Umbilical cord (tissue), 2 donors: Measurements from ENCODE around the gene SH3D21. TPM values are rescaled to one million over a fixed set of nuclear protein-coding genes. Genes with fewer than 3 reads are reported as not detected.

Experiments used
- DNase-seq: peaks from one replicate; pipeline ENCODE4 v3.0.0-alpha.2; 2015; ENCODE audit warnings: low spot score
- total RNA-seq: library from RNA; depleted of rRNA; stranded (reverse); fragments of >200 nt; gene quantifications from one replicate; pipeline ENCODE4 v1.2.3, GENCODE V29; 2014; ENCODE audit warnings: low replicate concordance; ENCODE audit not compliant: insufficient read depth

Gene SH3D21
- total RNA-seq, result 11.3 TPM

DNA sequence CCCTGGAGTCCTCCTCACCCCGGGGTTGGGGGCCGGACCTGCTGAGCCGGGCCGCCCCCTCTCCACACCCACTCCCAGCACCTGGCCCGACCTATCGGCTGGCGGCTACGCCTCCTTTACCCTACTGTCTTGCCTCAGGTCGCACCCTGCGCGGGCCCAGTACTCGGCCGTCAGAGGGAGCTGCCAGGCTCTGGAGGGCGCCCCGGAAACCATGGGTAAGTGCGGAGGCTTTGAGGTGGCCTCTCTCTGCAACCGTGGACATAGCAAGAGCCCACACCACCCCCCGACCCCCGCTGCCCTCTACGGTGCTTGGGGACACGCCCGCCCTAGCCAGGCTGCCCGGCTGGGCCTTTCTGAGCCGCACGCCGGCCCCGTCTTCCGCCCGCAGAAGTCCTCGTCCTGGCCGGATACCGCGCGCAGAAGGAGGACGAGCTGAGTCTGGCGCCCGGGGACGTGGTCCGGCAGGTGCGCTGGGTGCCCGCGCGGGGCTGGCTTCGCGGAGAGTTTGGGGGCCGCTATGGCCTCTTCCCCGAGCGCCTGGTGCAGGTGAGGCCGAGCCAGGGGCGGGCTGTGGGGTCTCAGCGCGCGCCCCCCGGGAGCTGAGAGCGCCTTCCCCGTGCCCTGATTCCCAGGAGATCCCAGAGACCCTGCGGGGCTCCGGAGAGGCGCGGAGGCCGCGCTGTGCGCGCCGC, at the start of gene SH3D21:
Gene SH3D21 (plus strand): TSS at position 159 of the 692 bp plus-strand sequence. CDS start 53 bp downstream, at position 212.
- DNase-seq, result peak; percentile 57

DNA sequence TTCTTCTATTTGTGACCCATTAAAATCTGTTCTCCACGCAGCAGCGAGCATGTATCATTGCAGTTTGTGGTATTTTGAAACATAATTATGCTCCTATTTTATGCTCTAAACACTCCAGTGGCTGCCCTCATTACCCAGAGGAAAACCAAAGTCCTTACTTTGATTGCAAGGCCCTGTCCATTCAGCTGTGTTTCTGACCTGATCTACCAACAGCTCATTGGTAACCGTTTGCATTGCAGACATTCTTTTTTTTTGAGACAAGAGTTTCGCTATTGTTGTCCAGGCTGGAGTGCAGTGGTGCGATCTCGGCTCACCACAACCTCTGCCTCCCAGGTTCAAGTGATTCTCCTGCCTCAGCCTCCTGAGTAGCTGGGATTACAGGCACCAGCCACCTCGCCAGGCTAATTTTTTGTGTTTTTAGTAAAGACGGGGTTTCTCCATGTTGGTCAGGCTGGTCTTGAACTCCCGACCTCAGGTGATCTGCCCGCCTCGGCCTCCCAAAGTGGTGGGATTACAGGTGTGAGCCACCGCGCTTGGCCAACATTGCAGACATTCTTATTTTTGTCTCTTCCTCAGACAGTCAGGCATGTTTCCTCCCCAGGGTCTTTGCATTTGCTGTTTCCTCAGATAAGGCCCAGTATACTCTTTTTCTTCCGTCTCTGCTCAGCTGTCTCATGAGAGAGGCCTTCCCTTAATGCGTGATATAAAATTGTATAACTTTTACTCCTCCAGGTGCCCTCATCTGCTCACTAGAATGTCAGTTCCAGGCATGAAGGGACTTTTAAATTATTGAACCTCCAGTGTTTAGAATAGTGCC, 49.4 kb upstream of the SH3D21 start:
- DNase-seq, result no peak

DNA sequence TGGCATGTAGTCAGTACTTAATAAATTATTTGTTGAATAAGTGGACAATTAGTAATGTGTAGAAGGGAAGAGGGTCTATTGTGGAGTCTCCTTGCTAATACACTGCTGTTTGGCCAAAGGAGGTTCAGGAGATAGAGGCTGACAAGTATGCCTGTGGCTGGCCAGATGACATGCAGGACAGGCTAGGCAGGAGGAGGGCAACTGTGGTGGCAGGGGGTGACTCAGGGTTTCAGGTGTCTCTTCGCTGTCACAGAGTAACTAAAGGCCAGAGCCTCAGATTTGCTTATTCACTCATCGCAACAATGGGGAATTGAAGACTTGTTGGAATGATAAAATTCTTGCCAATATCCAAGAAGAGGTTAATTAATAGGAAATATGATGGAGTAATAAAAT, 48.8 kb upstream of the SH3D21 start:
- DNase-seq, result no peak

DNA sequence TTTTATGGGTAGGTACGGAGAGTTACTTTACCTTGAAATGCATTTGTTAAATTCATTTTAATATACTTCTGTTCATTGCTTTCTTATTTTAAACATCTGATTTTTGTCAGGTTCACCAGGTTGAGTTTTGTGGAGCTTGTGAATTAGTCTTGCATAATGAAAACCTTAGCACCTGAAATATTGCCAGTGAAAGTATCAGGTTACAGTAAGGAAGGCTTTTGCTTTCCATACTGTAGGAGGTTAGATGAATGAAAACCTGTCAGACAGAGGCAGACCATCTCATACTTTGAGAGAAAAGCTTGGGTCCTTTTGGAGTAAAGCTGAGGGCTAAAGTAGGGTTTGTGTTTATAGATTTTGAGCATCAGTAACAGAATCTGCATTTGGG, 47.2 kb upstream of the SH3D21 start:
- no peak for DNase-seq

DNA sequence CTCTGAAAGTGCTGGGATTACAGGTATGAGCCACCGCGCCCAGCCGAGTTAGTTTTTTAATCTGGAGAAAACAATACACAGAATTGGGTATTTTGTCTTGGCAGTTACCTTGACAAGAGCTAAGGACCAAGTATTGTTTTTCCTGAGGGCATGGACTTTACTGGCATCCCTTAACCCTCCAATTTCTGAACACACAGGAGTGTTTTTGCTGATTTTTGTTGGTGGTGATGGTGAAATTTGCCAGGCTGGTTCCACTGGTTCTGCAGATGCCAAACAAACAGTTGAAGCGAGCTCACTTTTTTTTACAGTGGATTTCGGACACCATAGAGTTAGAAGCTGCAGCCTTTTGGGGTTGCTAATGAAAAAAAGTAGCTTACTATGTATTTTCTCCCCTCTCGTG, 37.2 kb upstream of the SH3D21 start:
- no peak for DNase-seq

DNA sequence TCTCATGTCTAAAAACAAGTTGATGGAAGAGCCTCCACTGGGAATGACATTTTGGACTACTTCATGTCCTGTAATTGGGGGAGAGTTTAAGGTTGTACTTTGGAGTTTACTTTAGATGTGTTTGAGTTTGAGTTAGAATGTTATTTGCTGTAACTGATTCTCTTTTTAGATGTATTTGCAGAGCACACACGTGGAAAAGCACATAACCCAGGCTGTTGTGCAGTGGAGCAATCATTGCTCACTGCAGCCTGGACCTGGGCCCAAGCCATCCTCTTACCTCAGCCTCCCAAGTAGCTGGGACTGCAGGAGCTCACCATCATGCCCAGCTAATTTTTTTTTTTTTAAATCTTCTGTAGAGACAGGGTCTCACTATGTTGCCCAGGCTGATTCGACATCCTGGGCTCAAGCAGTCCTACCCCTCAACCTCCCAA, 36.7 kb upstream of the SH3D21 start:
- no peak for DNase-seq

DNA sequence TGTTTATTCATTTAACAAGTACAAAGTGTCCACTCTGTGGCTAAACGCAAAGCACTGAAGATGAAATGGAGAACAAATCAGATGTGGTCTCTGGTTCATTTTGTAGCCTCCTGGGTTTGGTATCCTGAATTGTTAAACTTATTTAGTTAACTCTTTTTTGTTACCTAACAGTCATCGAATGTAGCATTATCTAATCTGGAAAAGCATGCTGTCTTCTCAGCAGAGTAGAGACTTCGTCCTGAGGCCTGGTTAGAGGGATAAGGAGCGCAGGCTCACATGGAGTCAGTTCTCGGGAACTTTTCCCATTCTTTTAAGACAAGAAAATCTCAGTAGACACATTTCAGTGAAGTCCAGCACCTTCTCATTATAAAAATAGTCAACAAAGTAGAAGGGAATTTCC, 33.1 kb upstream of the SH3D21 start:
- peak; percentile 18 for DNase-seq

DNA sequence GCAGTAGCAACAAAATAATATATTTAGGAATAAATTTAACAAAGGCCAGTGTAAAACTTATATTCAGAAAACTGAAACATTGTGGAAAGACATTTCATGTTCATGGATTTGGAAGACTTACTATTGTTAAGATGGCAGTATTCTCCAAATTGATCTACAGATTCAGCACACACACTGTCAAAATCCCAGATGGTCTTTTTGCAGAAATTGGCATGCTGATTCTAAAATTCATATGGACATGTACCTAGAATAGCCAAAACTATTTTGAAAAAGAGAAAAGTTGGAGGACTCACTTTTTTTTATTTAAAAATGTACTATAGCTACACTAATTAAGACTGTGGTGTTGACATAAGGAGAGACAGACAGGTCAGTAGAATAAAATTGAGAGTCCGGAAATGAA, 32.0 kb upstream of the SH3D21 start:
- no peak for DNase-seq

DNA sequence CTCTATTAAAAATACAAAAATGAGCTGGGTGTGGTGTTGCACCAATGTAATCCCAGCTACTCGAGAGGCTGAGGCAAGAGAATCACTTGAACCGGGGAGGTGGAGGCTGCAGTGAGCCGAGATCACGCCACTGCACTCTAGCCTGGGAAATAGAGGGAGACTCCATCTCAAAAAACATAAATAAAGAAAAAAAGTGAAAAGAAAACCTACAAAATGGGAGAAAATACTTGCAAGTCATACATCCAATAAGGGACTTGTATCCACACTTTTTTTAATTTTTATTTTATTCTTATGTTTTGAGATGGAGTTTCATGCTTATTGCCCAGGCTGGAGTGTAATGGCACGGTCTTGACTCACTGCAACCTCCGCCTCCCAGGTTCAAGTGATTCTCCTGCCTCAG, 29.5 kb upstream of the SH3D21 start:
- no peak for DNase-seq

DNA sequence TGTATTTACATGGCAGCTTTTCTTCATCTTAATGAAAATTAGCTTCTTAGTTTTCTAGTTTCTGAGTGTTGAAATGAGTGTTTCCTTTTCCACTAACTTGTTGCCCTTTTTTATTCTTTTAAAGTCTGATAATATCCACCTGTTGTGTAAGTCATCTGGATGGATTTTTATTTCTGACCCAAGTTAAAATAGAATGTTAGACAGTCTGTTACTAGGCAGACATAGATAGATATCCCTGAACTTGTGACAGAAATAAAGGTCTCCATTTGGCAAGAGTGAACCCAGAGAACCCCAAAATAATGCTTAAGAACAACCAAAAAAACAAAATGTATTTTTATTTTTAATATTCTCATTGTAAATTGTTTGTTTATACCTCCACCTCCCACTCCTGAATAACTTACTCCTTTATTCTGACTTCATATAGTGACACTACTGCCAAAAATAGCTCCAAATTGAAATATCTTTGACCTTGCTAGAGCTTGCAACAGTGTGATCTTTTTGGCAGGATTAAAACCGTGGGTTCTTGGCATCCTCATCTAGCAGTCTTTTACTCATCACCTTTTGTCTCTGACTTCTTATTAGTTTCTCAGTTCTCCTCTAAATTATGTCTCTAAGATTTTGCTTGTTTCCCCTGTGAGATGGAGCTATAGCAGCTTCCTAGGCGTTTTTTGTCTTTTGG, 26.9 kb upstream of the SH3D21 start:
- DNase-seq, result no peak

DNA sequence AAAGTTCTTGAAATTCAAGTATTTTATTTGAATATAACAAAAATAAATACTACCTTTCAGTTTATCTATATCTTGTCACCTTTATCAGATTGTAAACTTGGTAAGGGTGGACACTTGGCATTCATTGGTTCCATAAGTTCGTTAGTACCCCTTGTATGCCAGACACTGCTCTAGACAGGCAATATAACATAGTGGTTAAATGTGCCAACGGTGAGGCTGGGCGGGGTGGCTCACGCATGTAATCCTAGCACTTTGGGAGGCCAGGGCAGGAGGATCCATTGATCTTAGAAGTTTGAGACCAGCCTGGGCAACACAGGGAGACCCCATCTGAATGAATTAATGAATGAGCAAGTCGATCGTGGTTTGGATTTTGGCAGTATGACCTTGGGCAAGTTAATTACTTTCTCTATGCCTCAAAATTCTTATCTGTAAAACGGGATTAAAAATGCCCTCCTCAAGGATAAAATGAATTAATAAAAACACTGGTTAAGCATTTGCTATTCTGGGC, 26.3 kb upstream of the SH3D21 start:
- no peak for DNase-seq

DNA sequence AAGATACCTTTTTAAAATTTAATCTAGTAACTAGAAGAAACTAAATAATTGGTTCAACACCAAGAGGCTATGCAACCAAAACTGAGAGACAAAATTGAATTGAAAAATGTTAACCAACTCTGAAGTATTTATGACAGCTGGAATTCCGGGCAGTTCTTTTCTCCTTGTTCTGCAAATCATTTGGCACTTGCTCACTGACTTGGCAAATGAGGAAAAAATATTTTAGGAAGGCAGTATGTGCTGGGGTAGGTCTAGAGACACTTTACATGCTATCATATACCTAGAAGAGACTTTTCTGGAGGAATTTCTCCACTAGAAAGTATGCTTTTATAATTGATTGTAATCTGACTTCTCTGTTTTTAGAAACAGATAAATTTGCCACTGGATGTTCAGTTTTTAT, 22.1 kb upstream of the SH3D21 start:
- no peak for DNase-seq

DNA sequence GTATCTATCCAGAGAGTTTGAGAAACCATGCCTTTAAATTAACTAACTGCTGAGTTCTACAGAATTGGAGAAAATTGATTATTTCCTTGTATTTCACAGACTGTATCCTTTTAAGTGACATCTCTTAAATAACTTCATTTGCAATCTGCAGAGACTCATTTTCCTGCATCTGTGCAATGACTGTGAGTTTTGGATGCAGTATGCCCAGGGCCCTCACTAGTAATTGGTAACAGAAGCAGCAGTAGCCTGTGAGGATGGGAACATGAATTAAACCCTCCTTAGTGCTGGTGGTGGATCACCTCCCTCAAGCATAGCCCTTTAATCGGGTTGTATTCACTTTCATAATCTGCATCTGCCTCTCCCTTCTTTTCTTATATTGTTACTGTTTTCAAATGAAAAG, 21.7 kb upstream of the SH3D21 start:
- DNase-seq, result no peak

DNA sequence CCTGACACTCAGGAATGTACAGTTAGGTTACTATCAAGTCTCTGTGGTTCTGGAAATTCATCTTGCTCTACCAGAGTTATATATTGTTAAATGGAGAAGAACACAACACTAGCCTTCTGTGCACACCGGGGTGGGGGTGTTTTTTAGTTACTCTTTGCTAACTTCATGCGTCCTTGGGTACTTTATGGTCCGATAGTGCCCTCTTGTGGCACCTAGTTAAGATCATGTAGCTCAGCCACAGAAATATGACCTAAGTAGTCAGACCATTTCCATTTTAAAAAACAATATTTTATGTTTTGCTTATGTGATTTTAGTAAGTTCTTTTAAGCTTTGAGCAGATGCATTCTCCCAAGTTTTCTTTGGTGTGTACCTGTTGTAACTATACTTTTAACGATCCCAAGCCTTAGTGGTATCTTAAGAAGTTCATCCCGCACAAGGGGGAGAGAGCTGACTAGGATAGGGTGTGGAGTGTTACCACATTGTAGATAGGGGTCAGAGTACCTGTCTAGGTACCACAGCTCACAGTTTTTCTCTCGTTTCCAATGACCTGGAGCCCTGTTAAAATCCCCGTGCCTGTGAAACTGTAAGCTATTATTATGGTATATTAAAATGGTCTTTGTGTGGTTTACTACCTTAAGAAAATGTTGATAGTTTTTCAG, 20.6 kb upstream of the SH3D21 start:
- peak; percentile 83 for DNase-seq

DNA sequence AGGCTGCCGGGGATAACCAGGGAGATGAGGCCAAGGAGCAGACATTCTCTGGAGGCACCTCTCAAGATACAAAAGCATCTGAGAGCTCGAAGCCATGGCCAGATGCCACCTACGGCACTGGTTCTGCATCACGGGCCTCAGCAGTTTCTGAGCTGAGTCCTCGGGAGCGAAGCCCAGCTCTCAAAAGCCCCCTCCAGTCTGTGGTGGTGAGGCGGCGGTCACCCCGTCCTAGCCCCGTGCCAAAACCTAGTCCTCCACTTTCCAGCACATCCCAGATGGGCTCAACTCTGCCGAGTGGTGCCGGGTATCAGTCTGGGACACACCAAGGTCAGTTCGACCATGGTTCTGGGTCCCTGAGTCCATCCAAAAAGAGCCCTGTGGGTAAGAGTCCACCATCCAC, 19.4 kb upstream of the SH3D21 start:
- no peak for DNase-seq

DNA sequence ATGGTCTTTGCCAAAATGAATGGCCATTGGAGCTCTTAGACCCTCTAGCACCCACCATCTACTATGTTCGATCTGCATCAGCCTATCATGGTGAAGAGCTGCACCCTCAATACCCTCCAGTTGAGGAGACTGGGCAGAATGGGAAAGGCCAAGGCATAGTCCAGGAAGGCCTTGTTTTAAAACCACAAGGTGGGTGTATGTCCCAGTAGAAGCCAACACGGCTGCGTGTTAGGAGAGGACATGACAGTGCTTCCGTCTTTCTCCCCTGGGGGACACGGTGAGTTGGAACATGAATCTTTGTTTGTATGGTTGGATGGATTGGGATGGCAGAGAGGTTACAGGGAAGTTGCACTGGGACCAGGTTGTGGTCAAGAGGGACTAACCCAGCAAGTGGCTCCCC, 18.6 kb upstream of the SH3D21 start:
- no peak for DNase-seq

DNA sequence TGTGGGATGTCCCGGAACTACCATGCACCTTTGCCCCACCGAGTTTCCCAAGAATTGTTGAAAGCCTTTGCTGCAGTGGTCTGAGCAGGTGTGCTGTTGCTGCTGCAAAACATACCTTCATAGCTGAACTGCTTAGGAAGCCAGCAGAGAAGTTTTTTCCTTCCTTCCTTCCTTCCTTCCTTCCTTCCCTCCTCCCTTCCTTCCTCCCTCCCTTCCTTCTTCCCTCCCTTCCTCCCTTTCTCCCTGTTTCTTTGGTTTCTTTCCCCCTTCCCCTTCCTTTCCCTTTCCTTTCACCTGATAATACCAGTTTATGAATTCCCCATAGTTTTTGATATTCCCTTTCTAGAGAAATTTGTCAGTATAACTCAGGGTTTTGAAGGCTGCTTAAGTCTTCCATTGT, 10.8 kb upstream of the SH3D21 start:
- no peak for DNase-seq

DNA sequence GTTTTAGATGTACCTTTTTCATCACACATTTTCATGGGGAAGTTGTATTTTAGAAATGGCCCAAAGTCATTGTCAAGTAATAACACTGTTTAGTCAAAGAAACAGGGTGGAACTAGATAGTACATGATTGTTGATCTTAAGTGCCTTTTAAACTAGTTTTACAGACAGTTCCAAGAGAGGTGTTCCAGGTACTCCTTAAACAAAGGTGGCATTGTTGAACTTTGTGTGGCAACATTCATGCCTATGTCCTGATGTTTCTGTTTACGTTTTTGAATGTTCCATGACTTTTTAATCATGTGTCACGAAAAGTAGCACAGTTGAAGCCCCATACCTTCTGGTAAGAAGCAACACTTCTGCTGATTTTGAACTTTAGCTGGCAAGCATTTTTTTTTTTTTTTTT, 9.1 kb upstream of the SH3D21 start:
- no peak for DNase-seq

DNA sequence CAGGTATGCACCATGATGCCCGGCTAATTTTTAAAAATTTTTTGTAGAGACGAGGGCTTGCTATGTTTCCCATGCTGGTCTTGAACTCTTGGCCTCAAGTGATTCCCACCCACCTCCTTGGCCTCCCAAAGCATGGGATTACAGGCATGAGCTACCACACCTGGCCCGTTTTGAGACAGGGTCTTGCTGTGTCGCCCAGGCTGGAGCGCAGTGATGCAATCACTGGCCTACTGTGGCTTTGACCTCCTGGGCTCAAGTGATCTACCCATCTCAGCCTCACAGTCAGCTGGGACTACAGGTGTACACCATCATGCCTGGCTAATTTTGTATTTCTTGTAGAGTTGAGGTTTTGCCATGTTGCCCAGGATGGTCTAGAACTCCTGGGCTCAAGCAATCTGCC, 7.5 kb upstream of the SH3D21 start:
- DNase-seq, result no peak

DNA sequence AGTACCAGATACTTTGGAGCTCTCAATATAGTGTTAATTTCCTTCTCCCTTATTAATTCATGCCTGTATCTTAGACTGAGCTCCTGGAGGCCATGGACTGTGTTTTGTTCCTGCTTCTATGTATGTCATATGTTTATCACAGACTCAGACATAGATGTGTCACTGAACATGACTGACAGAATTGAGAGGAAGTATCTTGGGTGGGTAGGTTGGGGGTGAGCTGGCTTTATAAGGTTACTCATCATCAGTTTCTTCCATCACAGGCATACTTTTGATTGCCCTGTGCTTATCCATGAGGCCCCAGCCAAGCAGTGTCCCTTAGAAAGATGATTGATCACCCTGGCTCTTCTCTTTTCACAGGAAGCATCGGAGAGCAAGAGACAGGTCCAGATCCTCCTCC, 5.6 kb upstream of the SH3D21 start:
- DNase-seq, result no peak

DNA sequence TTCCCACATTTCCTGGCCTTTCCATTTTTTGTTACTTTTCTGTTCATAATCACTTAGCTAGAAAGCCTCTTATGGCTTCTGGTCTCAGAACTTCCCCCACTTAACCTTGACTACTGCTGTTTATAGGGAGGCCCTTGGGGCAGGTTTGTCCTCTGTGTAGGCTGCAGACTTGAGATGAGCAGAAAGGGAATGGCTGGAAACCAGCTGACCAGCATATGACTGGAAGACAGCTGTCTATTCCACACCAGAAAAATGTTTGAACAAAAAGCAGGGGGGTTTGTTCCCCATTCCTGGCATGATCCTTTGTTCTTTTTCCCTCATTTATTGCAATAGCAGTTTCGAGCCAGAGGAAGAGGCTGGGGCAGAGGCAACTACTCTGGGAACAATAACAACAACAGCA, 4.9 kb upstream of the SH3D21 start:
- no peak for DNase-seq

DNA sequence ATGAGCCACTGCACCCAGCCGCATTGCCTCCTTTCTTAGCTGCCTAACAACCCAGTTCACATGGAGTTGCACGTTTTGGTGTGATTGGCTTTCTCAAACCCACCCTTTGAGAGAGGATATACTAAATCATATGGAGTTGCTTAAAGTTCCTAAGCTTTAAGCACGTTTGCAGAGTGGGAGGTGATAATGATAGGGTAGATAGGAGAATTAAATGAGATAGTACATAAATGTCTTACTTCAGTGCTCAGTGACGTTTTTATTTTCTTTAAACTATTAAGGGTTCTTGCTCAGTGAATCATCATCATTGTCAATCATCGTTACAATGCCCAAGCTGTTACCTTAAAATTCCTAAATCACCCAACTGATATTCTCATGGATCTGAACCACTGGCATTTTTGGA, 2.9 kb upstream of the SH3D21 start:
- no peak for DNase-seq
